Vagina (tissue), 2 donors: ENCODE results near the gene ERC2.

Experiments
- CTCF ChIP-seq, 3 experiments: fragments of 450-650 bp in 2 of 3; fragments of 200-600 bp in 1 of 3; sonication (generic) in 1 of 3; IDR thresholded peaks; one replicate each; pipeline ENCODE4 v1.5.1; 2017 to 2019; ENCODE audit warnings: antibody characterized with exemption in 3 of 3, mild to moderate bottlenecking in 2 of 3, moderate library complexity in 2 of 3
- POLR2A ChIP-seq, 2 donors: fragments of 450-650 bp; IDR thresholded peaks; one replicate each; pipeline ENCODE4 v1.6.1; 2017; ENCODE audit warnings: antibody characterized with exemption in 2 of 2, mild to moderate bottlenecking in 2 of 2, moderate library complexity in 2 of 2
- POLR2AphosphoS5 ChIP-seq, 2 donors: sonication (generic); formaldehyde crosslinking; IDR thresholded peaks; one replicate each; pipeline ENCODE4 v1.9.0; 2017; ENCODE audit warnings: antibody characterized with exemption in 2 of 2, mild to moderate bottlenecking in 2 of 2, low read depth in 1 of 2; ENCODE audit not compliant: insufficient read depth in 1 of 2

- TF ChIP-seq CTCF (IDR thresholded peaks at IDR 0.05) (no peak), POLR2A (IDR thresholded peaks at IDR 0.05) (no peak), POLR2AphosphoS5 (IDR thresholded peaks at IDR 0.05; ENCODE audit: insufficient read depth in 1 of 2, low read depth in 1 of 2) (no peak)
Measured at GRCh38 chr3:56467108-56467507, 1.2 kb downstream of the ERC2 start.
